ENCODE measurements around the gene SIGLEC14.

GRCh38 chr19:51653162-51653561, 6.5 kb upstream of the SIGLEC14 start:
- TF ChIP-seq, protein P1, sequence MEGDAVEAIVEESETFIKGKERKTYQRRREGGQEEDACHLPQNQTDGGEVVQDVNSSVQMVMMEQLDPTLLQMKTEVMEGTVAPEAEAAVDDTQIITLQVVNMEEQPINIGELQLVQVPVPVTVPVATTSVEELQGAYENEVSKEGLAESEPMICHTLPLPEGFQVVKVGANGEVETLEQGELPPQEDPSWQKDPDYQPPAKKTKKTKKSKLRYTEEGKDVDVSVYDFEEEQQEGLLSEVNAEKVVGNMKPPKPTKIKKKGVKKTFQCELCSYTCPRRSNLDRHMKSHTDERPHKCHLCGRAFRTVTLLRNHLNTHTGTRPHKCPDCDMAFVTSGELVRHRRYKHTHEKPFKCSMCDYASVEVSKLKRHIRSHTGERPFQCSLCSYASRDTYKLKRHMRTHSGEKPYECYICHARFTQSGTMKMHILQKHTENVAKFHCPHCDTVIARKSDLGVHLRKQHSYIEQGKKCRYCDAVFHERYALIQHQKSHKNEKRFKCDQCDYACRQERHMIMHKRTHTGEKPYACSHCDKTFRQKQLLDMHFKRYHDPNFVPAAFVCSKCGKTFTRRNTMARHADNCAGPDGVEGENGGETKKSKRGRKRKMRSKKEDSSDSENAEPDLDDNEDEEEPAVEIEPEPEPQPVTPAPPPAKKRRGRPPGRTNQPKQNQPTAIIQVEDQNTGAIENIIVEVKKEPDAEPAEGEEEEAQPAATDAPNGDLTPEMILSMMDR (IDR thresholded peaks at IDR 0.05; ENCODE audit: poor library complexity, severe bottlenecking): no peak
- TF ChIP-seq EP300 (conservative IDR thresholded peaks at IDR 0.05; ENCODE audit: poor library complexity, severe bottlenecking): no peak
- TF ChIP-seq POLR2AphosphoS5 (IDR thresholded peaks at IDR 0.05): no peak
- TF ChIP-seq EZH2 (IDR thresholded peaks at IDR 0.05; ENCODE audit: borderline replicate concordance, insufficient read depth, low read length, poor library complexity, severe bottlenecking): no peak
- no peak for TF ChIP-seq SMC3 (conservative IDR thresholded peaks at IDR 0.05; ENCODE audit: poor library complexity)
- TF ChIP-seq, protein P2, sequence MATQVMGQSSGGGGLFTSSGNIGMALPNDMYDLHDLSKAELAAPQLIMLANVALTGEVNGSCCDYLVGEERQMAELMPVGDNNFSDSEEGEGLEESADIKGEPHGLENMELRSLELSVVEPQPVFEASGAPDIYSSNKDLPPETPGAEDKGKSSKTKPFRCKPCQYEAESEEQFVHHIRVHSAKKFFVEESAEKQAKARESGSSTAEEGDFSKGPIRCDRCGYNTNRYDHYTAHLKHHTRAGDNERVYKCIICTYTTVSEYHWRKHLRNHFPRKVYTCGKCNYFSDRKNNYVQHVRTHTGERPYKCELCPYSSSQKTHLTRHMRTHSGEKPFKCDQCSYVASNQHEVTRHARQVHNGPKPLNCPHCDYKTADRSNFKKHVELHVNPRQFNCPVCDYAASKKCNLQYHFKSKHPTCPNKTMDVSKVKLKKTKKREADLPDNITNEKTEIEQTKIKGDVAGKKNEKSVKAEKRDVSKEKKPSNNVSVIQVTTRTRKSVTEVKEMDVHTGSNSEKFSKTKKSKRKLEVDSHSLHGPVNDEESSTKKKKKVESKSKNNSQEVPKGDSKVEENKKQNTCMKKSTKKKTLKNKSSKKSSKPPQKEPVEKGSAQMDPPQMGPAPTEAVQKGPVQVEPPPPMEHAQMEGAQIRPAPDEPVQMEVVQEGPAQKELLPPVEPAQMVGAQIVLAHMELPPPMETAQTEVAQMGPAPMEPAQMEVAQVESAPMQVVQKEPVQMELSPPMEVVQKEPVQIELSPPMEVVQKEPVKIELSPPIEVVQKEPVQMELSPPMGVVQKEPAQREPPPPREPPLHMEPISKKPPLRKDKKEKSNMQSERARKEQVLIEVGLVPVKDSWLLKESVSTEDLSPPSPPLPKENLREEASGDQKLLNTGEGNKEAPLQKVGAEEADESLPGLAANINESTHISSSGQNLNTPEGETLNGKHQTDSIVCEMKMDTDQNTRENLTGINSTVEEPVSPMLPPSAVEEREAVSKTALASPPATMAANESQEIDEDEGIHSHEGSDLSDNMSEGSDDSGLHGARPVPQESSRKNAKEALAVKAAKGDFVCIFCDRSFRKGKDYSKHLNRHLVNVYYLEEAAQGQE (IDR thresholded peaks at IDR 0.05; ENCODE audit: borderline replicate concordance): no peak
- no peak for TF ChIP-seq RAD21 (conservative IDR thresholded peaks at IDR 0.05)
